Measurements from ENCODE around the gene LSAMP.

DNA sequence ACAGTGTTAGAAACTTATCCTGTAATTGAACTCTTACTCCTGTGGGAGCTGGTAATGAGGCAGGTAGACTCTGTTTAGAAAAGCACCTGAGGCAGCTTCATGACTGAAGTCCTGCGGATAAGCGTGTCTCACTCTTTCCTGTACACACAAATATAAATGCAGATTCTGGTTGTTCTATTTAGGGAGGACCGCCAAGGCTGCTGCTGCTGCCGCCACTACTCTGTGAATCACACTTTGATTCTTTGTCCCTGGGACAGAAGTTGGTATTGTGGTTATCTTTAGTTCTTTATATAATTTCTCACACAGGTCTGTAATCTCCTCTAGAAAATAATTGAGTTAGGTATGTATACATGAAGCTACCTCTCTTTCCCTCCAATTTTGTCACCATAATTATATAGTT is 3.6 kb downstream of the LSAMP start:
- TF ChIP-seq POLR2AphosphoS5 (IDR thresholded peaks at IDR 0.05; ENCODE audit: insufficient read depth, low read depth, low read length) (no peak), EZH2 (IDR thresholded peaks at IDR 0.05; ENCODE audit: borderline replicate concordance, low read depth, low read length, severe bottlenecking) (no peak)
- TF ChIP-seq, protein P1, sequence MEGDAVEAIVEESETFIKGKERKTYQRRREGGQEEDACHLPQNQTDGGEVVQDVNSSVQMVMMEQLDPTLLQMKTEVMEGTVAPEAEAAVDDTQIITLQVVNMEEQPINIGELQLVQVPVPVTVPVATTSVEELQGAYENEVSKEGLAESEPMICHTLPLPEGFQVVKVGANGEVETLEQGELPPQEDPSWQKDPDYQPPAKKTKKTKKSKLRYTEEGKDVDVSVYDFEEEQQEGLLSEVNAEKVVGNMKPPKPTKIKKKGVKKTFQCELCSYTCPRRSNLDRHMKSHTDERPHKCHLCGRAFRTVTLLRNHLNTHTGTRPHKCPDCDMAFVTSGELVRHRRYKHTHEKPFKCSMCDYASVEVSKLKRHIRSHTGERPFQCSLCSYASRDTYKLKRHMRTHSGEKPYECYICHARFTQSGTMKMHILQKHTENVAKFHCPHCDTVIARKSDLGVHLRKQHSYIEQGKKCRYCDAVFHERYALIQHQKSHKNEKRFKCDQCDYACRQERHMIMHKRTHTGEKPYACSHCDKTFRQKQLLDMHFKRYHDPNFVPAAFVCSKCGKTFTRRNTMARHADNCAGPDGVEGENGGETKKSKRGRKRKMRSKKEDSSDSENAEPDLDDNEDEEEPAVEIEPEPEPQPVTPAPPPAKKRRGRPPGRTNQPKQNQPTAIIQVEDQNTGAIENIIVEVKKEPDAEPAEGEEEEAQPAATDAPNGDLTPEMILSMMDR (IDR thresholded peaks at IDR 0.05; ENCODE audit: extremely low read depth in 1 of 2, insufficient read depth in 1 of 2, low read depth in 1 of 2, low read length in 2 of 2), result no peak
